H1 (cell line): Measurements from ENCODE around the gene IER5. TPM values are rescaled to one million over a fixed set of nuclear protein-coding genes. Genes with fewer than 3 reads are reported as not detected.
A peak's percentile ranks its signal among the peaks of the same experiment; 100 is the strongest.

Experiments used
- CHD7 ChIP-seq: fragments of 300-600 bp; sonication (generic); IDR thresholded peaks from 2 replicates; pipeline ENCODE4 v1.7.1; 2012; ENCODE audit warnings: low read length, moderate library complexity, mild to moderate bottlenecking, inconsistent platforms; ENCODE audit not compliant: insufficient replicate concordance
- E2F6 ChIP-seq: IDR thresholded peaks from 2 replicates; pipeline ENCODE4 v1.6.1; 2012; ENCODE audit warnings: inconsistent platforms
- TAF1 ChIP-seq: IDR thresholded peaks from 2 replicates; pipeline ENCODE4 v1.6.1; 2011; ENCODE audit warnings: mild to moderate bottlenecking, low read depth, low read length
- TEAD4 ChIP-seq: IDR thresholded peaks from 2 replicates; pipeline ENCODE4 v1.6.1; 2012; ENCODE audit warnings: low read depth, low read length, inconsistent platforms, mixed read lengths
- polyA plus RNA-seq, 7 experiments: library from polyadenylated mRNA; depleted of rRNA in 3 of 7; stranded (reverse) in 5 of 7; unstranded in 2 of 7; fragments of >200 nt in 5 of 7; fragments of 200-250 nt in 2 of 7; gene quantifications; 1 replicate in 5 of 7; 2 replicates in 1 of 7; 4 replicates in 1 of 7; pipeline versions ENCODE4 v1.2.1 to v1.2.3, GENCODE V29; 2011 to 2013; ENCODE audit warnings: missing spikeins in 2 of 7, mixed read lengths in 2 of 7
- total RNA-seq: library from RNA; stranded (reverse); fragmentation: NEBNext Ultra II Directional; extraction: Animal tissue kit (Norgen Biotek cat#: 25700); gene quantifications from 2 replicates; pipeline ENCODE4 v1.2.1, GENCODE V29; 2021

The IER5 gene
- total and polyA plus RNA-seq, 2 of the 8 experiments (the other 6 are each of a cell fraction or from before 2014, with no cell fraction given): 3.5 to 7.7 TPM

- TF ChIP-seq CHD7: no peak
- TF ChIP-seq E2F6: peak; percentile 37; the same call in 1 of the 2 replicates
- TF ChIP-seq TAF1: no peak
- TF ChIP-seq TEAD4: no peak
Measured at GRCh38 chr1:181126871-181127587, 38.5 kb downstream of the IER5 start (continued).
